Body of pancreas (tissue), 4 donors: Measurements from ENCODE around the gene ADM2.

ENCODE experiments used
- CTCF ChIP-seq, 7 experiments: fragments of 450-650 bp in 4 of 7; fragments of 200-600 bp in 3 of 7; sonication (generic) in 3 of 7; IDR thresholded peaks; one replicate each; pipeline ENCODE4 v1.5.1; 2016 to 2019; ENCODE audit warnings: antibody characterized with exemption in 7 of 7
- POLR2A ChIP-seq, 3 donors: fragments of 450-650 bp; IDR thresholded peaks; one replicate each; pipeline ENCODE4 v1.6.1; 2016; ENCODE audit warnings: antibody characterized with exemption in 3 of 3, mild to moderate bottlenecking in 2 of 3

GRCh38 chr22:50530580-50530876 is 49.2 kb downstream of the ADM2 start:
- TF ChIP-seq POLR2A (IDR thresholded peaks at IDR 0.05), result peak in 1 of 3 donors; percentile 19
- no peak for TF ChIP-seq CTCF (IDR thresholded peaks at IDR 0.05)
